ENCODE measurements around the gene TPP2.

The TPP2 gene

DNA sequence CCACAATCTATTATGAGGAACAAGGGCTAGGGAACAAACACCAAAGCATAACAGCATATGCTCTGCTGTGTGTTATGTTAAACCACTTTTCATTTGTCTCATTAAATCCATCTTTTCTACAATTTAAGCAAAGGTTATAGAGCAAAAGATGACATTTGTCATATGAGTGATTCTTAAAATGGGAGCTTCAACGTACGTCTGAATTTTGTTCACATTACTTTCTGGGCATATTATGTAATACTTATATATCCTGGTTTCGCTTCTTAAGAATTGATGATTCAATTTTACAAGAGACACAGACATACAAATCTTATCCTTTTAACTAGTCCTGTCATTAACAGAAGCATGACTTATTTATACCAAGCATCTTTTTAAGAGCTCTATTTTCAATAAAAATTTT, 3.3 kb upstream of the TPP2 start:
- no peak for DNase-seq (ENCODE audit: low read depth in 2 of 3, low spot score in 2 of 3)

DNA sequence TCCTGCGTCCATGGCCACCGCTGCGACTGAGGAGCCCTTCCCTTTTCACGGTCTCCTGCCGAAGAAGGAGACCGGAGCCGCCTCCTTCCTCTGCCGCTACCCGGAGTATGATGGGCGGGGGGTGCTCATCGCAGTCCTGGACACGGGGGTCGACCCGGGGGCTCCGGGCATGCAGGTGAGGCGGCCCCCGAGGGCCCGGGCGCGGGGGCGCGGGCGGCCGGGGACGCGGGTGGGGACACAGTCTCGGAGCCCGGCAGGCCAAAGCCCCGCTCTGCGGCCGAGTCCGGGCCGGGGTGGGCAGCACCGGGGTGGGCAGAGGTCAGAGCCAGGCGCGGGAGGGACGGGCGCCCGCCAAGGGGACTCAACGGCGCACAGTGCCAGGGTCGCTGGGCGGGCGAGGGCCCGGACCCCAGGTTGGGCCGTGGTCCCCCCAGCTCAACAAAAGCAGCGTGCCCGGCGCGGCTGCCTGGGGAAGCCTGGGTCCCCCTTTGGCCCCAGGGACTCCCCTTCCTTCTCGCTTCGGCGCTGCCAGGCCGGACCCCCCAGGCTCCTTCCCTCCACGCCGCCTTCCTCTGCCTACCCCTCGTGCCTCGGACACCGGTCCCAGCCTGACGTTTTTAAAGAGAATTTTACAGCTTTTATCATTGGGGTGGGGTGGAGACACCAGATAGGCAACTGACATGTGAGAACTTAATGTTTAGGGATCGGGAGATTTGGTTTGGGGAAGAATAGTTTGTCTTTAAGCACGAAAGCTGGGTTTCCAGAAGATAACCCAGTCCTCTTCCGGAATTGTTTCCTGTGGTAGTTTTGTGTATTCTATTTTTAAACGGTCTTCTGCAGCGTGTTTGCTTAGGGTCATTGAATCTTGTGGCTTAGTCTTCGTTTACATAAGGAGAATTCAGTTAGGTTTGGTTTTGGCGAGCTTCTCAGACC, 509 bp downstream of the TPP2 start:
- DNase-seq (ENCODE audit: low read depth in 2 of 3, low spot score in 2 of 3), result peak in 2 of 3 experiments; percentile 13 to 17

DNA sequence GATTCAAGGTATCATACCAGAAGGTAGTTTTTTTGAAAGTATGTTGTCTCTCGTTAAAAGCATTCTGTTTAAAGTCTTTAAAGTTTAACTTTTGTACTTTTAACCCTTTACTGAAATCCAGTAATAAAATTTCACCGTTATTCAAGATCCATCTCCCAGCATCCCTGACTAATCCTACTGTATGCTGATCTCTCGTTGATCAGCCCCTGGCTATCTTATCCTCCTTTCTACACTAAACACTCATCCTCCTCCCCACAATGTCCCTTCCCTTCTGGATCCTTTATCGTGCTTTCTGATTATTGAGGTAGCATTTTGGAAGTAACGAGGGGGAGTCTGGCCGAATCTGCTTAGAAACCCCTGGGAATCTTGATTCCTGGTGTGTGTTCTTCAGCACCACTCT, 1.3 kb downstream of the TPP2 start:
- DNase-seq (ENCODE audit: low read depth in 2 of 3, low spot score in 2 of 3), result no peak

DNA sequence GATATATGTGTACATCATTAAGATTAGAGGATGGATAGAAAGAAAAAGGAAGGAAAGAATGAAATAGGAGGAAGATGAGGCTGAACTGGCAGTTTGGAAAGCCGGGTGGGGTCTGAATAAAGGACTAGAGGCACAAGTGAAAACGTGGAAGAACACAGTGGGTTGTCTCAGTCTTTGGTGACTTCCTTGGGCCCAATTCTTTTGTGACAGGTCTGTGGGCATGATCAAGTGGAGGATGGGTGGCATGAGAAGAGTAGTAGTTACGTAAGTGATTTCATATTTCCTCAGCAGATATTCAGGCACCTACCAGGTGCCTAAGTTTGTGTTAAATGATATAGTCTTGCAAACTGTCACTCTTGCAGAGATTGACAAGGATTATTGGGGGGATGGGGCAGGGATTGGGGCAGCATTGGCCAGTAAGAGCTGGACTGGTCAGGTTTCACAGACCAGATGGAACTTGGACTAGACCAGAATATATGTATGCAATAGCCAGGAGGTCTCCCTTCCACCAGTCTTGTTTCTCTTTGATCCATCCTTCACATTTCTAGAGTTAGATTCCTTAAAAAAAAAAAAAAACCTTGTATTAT, 2.7 kb downstream of the TPP2 start:
- no peak for DNase-seq (ENCODE audit: low read depth in 2 of 3, low spot score in 2 of 3)

DNA sequence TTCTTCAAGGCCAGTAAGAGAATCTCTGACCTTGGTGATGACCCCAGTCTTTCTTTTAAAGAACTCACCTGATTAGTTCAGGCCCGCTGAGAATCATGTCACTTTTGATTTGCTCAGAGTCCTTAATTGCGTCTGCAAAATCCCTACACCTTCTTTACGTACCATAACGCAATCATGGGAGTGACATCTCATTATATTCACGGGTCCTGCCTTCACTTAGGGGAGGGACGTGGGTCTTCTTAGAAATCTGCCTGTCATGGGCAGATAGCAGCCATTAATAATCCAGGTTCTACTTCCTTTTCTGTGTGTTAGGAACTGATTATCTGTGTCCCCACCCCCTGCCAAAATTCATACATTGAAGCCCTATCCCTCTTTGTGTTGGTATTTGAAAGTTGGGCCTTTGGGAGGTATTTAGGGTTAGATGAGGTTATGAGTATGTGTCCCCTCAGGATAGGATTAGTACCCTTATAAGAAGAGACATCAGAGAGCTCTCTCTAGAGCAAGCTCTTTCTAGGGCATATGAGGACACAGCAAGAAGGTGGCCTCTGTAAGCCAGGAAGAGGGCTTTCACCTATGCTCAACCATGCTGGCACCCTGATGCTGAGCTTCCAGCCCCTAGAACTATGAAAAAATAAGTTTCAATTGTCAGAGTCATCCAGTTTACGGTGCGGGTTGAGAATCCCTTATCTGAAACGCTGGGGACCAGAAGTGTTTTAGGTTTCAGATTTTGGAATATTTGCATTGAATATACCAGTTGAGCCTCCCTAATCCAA, 9.9 kb downstream of the TPP2 start:
- no peak for DNase-seq (ENCODE audit: low read depth in 2 of 3, low spot score in 2 of 3)

DNA sequence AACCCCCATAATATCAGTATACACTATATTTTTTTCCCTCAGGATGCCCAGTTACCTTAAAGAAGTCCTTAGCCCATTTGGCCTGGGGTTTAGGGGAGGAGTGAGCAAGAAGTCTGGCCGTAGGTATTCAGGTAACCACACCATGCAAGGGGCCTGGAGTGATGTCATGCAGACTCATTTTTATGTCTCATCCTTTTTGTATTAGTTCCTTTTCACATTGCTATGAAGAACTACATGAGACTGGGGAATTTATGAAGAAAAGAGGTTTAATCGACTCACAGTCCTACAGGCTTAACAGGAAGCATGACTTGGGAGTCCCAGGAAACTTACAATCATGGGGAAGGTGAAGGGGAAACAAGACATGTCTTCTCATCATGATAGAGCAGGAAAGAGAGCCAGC, 12.2 kb downstream of the TPP2 start:
- DNase-seq (ENCODE audit: low read depth in 2 of 3, low spot score in 2 of 3), result no peak

DNA sequence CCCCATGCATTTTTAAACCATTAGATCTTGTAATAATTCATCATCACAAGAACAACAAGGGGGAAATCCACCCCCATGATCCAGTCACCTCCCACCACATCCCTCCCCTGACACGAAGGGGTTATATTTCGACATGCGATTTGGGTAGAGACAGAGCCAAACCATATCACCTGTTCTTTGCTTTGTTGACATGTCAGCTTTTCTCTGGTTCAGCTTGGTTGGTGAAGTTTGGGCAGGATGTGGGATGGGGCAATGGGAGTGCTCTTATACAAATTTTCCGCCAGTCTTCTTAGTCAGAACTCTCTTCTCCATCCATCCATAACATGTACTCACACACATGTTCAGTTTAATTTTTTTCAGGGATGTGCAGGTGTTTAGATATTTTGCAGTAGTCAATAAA, 12.9 kb downstream of the TPP2 start:
- DNase-seq (ENCODE audit: low read depth in 2 of 3, low spot score in 2 of 3), result no peak

DNA sequence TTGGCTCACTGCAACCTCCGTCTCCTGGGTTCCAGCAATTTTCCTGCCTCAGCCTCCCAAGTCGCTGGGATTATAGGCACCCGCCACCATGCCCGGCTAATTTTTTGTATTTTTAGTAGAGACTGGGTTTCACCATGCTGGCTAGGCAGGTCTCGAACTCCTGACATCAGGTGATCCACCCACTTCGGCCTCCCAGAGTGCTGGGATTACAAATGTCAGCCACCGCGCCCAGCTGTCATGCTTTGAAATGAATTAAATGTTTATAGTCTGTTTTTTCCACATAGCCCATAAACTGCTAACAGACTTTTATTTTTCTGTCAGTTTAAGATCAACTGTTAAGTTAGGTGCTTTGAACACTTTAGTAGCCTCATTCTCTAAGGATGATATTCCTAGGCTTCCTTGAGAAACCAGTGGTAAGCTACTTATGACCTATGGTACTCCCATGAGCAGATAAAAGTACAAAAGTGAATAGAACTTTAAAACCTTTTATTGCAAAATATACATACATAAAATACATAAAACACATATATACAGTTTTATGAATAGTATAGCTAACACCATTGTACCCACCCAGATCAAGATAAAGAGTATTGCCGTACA, 13.6 kb downstream of the TPP2 start:
- no peak for DNase-seq (ENCODE audit: low read depth in 2 of 3, low spot score in 2 of 3)

DNA sequence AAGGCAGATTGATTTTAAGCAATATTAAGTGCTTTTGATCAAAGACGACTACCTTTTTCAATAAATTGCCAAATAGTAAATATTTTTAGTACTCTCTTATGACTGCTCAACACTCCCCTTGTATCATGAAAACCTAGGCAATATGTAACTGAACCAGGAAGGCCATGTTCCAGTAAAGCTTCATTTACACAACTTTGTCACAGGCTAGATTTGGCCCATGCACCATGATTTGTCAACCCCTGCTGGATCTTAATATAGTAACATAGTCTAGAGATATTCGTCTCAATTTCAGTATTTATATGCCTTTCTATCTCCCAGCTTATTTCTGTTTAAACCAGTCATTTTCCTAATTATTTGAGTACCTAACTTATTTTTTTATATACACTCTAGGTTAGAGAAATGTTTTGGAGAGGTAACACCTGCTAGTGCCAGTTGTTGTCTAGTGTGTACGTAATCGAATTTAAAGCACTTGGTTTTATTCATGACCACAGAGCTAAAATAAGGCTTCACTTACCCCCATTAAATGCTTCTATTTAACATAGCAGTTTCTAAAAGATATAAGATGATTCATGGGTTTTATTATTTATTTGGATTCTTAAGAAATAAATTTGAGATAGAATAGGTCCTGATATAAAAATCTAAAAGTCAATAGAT, 21.0 kb downstream of the TPP2 start:
- DNase-seq (ENCODE audit: low read depth in 2 of 3, low spot score in 2 of 3), result no peak

DNA sequence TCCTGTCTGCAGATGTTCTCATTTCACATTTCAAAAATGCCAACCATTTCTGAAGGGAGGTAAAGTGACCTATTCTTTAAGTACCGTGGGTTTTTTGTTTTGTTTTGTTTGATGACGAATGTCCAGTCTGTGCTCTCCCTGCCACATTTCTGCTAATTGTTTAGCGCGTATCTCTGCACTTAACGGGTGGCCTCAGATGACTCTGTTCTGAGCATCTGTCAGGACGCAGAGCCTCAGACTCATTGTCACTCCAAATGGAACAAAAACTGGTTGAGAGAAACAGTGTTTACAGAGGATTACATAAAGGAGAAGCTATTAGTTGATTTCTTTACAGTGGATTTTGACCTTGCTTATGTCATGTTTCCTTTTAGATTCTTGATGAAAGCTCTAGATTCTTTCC, 23.7 kb downstream of the TPP2 start:
- no peak for DNase-seq (ENCODE audit: low read depth in 2 of 3, low spot score in 2 of 3)

DNA sequence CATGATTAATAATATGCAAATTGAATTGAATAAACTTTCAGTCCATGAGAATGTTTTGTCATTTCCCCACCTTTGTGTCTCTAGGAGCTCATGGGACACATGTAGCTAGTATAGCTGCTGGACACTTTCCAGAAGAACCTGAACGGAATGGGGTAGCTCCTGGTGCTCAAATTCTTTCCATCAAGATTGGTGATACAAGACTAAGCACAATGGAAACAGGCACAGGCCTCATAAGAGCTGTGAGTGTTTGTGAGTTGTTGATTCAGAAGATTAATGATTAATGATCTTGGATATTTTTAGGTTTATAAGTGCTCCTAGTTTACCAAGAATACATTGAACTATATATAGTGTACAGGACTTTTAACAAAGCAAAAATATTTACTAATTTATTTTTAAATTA, 30.1 kb downstream of the TPP2 start:
- DNase-seq (ENCODE audit: low read depth in 2 of 3, low spot score in 2 of 3), result no peak

DNA sequence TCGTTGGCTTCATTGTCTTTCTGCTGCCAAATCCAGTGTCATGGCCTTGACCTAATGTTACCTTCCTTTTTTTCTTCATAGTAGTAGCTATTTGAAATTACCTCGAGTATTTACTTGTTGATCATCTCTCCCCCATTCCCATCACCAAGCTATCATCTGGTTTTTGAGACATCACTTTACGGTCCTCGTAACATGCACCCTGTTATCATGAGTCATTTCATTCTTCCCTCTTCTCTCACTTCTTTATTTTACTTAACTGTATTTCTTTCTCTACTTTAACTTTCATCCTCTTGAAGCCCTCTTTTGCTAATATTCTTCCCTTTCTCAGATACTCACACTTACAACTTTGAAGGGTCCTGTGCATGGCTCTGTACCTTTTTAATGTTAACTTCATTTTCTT, 31.8 kb downstream of the TPP2 start:
- DNase-seq (ENCODE audit: low read depth in 2 of 3, low spot score in 2 of 3), result no peak

DNA sequence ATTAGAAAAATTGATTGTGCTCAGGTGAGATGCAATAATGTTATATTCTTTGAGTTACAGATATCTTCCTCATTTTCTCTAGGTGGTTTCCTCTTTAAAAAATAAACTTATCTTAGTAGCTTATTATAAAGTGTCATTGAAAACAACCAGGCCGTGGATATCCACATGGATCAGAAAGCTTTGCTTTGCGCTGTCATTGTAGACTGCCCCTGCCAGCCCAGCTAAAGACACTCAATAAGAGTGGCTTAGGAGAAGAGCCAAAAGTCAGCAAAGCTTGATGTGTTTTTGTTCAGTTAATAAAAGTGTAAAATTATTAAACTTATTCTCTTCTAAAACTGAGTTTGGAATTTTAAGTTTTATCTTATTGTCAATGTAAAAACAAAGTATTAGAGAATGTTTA, 34.4 kb downstream of the TPP2 start:
- no peak for DNase-seq (ENCODE audit: low read depth in 2 of 3, low spot score in 2 of 3)

DNA sequence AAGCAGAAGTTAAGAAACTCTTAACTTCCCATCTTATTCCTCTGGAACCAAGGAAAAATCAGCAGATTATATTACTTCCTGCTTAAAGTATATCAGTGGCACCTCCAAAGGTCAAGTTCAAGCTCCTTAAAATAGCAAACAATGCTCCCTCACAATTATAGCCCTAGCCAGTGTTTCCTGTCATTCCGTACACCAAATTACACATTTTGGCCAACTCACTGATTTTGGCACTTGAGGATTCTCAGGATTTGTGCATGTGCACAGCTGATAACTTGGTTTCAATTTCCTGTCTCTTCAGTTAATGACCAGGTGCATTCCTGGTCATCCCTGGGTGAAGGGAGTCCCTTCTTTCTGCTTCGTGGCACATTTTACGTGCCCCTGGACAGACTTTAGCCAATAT, 42.0 kb downstream of the TPP2 start:
- DNase-seq (ENCODE audit: low read depth in 2 of 3, low spot score in 2 of 3), result no peak

DNA sequence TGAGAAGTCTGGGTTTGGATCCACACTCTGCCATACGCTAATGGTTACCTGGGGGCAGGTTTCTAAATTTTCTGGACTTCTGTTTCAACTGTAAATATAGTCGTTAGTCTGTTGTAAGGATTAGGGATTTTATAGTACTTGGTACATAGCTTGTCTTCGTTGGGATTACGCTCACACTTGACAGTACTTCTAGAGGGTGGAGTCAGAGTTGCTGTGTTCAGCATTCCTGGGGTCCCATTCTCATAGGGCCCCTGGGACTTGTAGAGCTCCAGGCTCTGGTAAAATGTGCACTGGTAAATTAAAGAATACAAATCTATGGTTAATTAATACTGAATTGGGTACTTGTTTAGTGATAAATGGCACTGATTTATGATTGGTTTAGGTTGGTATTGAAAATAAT, 45.2 kb downstream of the TPP2 start:
- no peak for DNase-seq (ENCODE audit: low read depth in 2 of 3, low spot score in 2 of 3)

DNA sequence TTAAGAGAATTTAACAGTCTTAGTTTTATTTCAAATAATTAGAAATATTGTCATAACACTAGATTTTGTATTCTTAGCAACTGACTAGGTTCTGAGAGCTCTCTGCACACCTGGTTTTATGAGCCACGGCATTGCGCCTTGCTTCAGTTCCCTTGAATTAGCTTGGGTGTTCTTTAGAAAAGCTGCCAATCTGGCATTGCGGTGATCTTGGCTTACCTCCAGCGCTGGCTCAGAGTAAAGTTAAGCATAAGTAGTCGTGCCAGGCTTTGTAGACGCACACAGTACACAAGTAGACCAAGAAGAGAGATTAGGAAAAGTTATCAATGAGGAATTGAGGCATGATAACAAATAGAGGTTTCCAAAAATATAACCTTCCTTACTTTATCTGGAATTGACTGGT, 45.7 kb downstream of the TPP2 start:
- DNase-seq (ENCODE audit: low read depth in 2 of 3, low spot score in 2 of 3), result no peak

DNA sequence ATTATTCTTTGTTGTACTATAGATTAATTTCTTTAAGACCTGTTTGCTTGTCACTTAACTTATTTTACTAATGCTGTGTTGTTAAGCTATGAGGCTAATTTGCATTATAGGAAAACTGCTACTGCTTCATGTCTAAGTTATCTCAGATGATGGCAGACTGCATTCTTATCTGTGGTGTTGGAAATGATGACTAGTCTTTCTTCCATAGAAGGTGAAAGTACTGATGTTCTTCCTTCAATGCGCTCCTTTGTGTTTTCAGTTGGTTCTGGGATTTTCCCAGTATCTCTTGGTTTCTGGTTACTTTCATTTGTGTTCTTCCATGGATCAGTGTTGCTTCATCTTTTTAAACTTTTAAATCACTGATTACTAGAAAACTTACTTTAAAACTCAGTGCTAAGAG, 46.9 kb downstream of the TPP2 start:
- DNase-seq (ENCODE audit: low read depth in 2 of 3, low spot score in 2 of 3), result no peak

DNA sequence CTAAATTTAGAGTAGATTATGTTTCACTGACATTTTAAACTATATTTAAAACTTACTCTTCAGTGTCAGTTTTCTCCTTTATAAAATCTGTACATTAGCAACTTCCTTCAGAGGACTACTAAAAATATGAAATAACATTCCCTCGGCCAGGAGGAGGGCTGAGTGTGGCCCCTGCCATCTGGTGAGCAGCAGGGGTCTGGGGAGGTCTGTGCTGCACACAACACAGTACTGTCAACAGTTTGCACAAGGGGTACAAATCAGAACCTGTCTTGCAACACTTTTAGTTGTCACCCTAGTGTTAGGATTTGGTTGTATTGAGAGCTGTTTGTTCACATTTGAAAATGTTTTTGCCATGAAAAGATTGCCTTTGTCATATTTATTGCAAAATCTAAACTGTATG, 48.9 kb downstream of the TPP2 start:
- DNase-seq (ENCODE audit: low read depth in 2 of 3, low spot score in 2 of 3), result no peak

DNA sequence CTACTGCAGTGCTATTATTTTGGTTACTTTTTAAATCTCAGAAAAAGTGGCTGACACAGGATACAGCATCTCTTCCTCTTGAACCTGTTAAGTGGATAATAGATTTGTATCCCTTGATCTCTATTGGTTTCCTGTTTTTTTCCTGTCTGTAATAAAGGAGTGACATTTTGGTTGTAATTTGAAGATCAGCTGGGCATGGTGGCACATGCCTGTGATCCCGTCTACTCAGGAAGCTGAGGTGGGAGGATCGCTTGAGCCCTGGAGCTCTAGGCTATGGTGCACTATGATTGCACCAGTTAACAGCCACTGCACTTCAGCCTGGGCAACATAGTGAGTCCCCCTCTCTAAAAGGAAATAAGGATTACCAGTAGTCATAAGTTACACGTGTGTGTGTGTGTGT, 51.3 kb downstream of the TPP2 start:
- no peak for DNase-seq (ENCODE audit: low read depth in 2 of 3, low spot score in 2 of 3)

DNA sequence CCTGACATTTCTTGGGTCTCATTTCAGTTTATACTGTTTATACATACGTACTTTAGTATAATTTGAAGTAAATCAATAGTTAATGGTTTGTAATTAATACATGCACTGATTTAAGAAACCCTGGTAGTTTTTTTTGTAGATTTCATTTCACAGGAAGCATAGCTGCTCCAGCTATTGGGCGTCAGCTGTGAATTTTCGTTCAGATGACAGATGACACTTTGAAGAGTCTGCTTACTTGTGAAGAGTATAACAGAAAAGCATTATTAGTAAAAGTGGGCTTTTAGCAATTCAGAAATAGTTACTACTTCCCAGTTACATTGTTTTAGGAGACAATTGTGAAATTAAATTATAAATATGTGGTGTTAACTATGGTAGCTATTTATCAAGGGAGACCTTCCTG, 53.7 kb downstream of the TPP2 start:
- no peak for DNase-seq (ENCODE audit: low read depth in 2 of 3, low spot score in 2 of 3)

DNA sequence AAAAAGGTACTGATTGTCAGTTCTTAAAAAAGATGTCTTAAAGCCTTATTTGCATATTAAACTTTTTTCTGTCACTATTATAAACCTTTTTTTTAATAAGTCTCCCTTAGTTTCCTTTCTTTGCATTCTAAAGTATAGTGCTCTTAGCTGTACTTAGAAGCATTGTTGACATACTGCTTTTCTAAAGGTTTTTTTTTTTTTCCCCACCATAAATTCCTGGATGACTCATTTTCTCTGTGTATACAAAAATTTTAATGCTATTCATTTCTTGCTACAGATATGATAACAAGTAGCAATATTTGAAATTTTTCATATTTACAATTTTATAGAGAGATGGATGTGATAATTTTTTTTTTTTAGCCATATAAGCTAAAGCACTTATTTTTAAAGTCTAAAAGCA, 54.6 kb downstream of the TPP2 start:
- no peak for DNase-seq (ENCODE audit: low read depth in 2 of 3, low spot score in 2 of 3)
